Panc1 (cell line): ENCODE data around the gene CORIN.

Experiments
- TCF7L2 ChIP-seq: IDR thresholded peaks from 2 replicates; pipeline ENCODE4 v1.6.1; 2011; ENCODE audit warnings: mild to moderate bottlenecking, low read depth, low read length, inconsistent platforms
- TF ChIP-seq, protein P1 (sequence below), 2 experiments: IDR thresholded peaks; 2 replicates each; pipeline ENCODE4 v1.6.1; 2011 to 2012; ENCODE audit warnings: low read depth in 2 of 2, control low read depth in 1 of 2, low read length in 1 of 2, mild to moderate bottlenecking in 1 of 2, moderate library complexity in 1 of 2; ENCODE audit not compliant: insufficient read depth in 1 of 2
- TF ChIP-seq, protein P2 (sequence below): fragments of 450-650 bp; IDR thresholded peaks from 2 replicates; pipeline ENCODE4 v1.5.1; 2017; ENCODE audit warnings: mild to moderate bottlenecking

DNA sequence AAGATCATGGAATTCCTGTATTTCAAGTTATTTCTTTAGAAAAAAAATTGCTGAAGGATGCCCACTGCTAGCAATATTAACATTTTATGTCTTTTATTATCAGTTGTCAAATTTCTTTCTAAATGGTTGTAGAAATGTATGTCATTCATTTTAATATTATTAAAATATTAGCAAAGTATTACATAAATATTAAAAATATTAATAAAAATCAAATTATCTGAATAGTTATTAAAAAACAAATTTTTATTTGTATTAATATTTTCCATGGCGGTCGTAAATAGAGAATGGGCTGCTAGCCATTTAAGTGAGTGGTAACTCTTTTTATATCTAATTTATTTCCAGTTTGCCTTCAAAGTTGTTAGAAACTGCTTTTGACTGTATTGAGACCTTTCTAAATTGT, 280.6 kb downstream of the CORIN start:
- TF ChIP-seq TCF7L2, result no peak
- TF ChIP-seq, protein P1, sequence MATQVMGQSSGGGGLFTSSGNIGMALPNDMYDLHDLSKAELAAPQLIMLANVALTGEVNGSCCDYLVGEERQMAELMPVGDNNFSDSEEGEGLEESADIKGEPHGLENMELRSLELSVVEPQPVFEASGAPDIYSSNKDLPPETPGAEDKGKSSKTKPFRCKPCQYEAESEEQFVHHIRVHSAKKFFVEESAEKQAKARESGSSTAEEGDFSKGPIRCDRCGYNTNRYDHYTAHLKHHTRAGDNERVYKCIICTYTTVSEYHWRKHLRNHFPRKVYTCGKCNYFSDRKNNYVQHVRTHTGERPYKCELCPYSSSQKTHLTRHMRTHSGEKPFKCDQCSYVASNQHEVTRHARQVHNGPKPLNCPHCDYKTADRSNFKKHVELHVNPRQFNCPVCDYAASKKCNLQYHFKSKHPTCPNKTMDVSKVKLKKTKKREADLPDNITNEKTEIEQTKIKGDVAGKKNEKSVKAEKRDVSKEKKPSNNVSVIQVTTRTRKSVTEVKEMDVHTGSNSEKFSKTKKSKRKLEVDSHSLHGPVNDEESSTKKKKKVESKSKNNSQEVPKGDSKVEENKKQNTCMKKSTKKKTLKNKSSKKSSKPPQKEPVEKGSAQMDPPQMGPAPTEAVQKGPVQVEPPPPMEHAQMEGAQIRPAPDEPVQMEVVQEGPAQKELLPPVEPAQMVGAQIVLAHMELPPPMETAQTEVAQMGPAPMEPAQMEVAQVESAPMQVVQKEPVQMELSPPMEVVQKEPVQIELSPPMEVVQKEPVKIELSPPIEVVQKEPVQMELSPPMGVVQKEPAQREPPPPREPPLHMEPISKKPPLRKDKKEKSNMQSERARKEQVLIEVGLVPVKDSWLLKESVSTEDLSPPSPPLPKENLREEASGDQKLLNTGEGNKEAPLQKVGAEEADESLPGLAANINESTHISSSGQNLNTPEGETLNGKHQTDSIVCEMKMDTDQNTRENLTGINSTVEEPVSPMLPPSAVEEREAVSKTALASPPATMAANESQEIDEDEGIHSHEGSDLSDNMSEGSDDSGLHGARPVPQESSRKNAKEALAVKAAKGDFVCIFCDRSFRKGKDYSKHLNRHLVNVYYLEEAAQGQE (IDR thresholded peaks at IDR 0.05; ENCODE audit: insufficient read depth in 1 of 2, low read depth in 2 of 2, low read length in 1 of 2), result no peak
- TF ChIP-seq, protein P2, sequence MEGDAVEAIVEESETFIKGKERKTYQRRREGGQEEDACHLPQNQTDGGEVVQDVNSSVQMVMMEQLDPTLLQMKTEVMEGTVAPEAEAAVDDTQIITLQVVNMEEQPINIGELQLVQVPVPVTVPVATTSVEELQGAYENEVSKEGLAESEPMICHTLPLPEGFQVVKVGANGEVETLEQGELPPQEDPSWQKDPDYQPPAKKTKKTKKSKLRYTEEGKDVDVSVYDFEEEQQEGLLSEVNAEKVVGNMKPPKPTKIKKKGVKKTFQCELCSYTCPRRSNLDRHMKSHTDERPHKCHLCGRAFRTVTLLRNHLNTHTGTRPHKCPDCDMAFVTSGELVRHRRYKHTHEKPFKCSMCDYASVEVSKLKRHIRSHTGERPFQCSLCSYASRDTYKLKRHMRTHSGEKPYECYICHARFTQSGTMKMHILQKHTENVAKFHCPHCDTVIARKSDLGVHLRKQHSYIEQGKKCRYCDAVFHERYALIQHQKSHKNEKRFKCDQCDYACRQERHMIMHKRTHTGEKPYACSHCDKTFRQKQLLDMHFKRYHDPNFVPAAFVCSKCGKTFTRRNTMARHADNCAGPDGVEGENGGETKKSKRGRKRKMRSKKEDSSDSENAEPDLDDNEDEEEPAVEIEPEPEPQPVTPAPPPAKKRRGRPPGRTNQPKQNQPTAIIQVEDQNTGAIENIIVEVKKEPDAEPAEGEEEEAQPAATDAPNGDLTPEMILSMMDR, result no peak
